Stimulated activated naive CD8-positive, alpha-beta T cell treated with anti-CD3 and anti-CD28 coated beads, Interleukin-15, amount 100 ng/mL, for 72 hours (primary cell): Measurements from ENCODE around the gene ALAS2.
"Not testable (repeated sequence)": the region's sequence is repeated elsewhere in the genome, so short reads cannot be mapped to it uniquely, and the experiment has no call there.

ENCODE experiments used
- ATAC-seq: fragments of 150-1000 bp; cut with Tn5 transposase; 2 replicates; pipeline ENCODE4 v1.10.0; 2021; ENCODE audit warnings: mild to moderate bottlenecking, moderate library complexity
- DNase-seq, 2 donors: peaks; one replicate each; pipeline ENCODE4 v3.0.0; 2021 to 2022
- H3K27ac Mint-ChIP-seq, 2 donors: one replicate each; pipeline ENCODE4 v1.8.0; 2022; ENCODE audit warnings: mild to moderate bottlenecking in 2 of 2, mixed read lengths in 2 of 2, moderate library complexity in 2 of 2
- H3K27me3 Mint-ChIP-seq: one replicate; pipeline ENCODE4 v1.8.0; 2022; ENCODE audit warnings: mixed read lengths
- H3K4me1 Mint-ChIP-seq: one replicate; pipeline ENCODE4 v1.8.0; 2022; ENCODE audit warnings: mild to moderate bottlenecking, mixed read lengths
- H3K4me3 Mint-ChIP-seq, 2 donors: one replicate each; pipeline ENCODE4 v1.8.0; 2022; ENCODE audit warnings: mild to moderate bottlenecking in 2 of 2, mixed read lengths in 2 of 2, moderate library complexity in 1 of 2
- H3K9me3 Mint-ChIP-seq, 2 donors: one replicate each; pipeline ENCODE4 v1.8.0; 2022; ENCODE audit warnings: mixed read lengths in 2 of 2

ALAS2 gene

GRCh38 chrX:55014897-55015299 is 15.9 kb downstream of the ALAS2 start:
- Mint-ChIP-seq H3K4me1 (no peaks in the 10 kb centered on the region), H3K27ac (no peak overlapping the region), H3K9me3 (no peaks in the 10 kb centered on the region), H3K4me3 (no peak overlapping the region), H3K27me3 (no peaks in the 10 kb centered on the region)
- no peak for ATAC-seq
- no peak for DNase-seq

GRCh38 chrX:55011294-55011693 is 19.5 kb downstream of the ALAS2 start:
- no peak for DNase-seq
- no peak overlapping the region for H3K4me3 Mint-ChIP-seq

DNA sequence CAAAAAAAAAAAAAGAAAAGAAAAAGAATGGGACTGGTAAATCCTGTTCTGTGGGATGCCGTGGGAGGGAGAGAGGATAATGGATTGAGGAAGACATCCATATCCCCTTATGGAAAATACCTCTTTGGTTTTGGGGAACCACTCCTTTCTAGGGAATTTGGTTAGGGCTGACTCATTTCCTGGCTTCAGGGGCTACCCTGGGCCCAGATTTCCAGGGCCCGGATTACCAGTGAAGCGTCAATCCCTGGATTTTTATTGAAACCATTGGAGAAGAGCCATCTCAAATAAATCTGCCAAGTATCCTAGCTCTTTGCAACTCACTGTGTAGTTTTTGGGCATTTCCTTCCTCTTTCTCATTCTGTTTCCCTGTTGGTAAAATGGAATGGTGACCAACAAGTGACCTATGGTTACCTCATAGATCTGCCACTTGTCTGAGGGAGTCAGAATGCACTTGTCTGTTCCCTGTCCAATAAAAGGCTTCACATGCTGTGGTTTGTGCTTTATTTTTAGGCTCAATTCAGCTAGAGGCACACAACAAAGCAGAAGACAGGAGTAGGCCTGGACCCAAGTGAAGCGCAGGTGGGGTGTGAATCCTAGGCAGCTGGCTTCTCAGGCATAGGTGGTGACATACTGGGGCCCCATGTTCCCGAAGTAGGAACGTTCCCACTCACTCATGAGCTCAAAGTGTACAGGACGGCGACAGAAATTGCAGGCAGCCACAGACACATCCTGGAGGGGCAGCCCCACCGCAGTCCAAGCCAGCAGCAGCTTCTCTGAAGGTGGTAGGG is 22.0 kb downstream of the ALAS2 start:
- H3K4me1 Mint-ChIP-seq = peaks cover 19% of the 10 kb centered on the region
- no peaks in the 10 kb centered on the region for H3K27me3 Mint-ChIP-seq
- peak in 1 of 2 donors; percentile 10 for DNase-seq
- peak; percentile 75 for ATAC-seq
- H3K27ac Mint-ChIP-seq = peak overlapping the region in 1 of 2 donors; percentile 61
- H3K9me3 Mint-ChIP-seq = no peaks in the 10 kb centered on the region
- H3K4me3 Mint-ChIP-seq = peak overlapping the region in 1 of 2 donors; percentile 19

More at GRCh38 chrX:55011294-55011693, 19.5 kb downstream of the ALAS2 start:
- no peaks in the 10 kb centered on the region for H3K27me3 Mint-ChIP-seq
- H3K9me3 Mint-ChIP-seq = no peaks in the 10 kb centered on the region
- peaks cover 19% of the 10 kb centered on the region for H3K4me1 Mint-ChIP-seq
- no peak for ATAC-seq
- H3K27ac Mint-ChIP-seq = no peak overlapping the region

DNA sequence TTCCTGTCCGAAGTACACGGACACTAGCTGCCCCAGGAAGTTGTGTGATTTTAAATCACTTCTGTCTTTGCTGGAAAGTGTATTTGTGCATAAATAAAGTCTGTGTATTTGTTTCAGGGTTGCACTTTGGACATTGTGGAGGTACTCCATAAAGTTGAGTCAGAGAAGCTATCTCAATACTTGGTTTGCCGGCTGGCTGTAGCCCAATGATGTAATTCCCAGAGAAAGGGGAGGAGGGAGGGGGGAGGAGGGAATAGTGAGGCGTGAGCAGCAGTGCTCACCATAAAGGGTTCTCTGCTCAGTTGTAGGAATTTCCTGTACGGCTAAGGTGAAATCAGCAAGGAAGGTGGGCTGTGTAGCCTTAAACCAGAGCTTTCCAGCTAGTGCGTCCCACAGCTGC is 23.1 kb downstream of the ALAS2 start:
- DNase-seq (no peak), ATAC-seq (no peak)
- H3K4me3 Mint-ChIP-seq = no peak overlapping the region
- peak overlapping the region in 1 of 2 donors; percentile 83 for H3K27ac Mint-ChIP-seq
- H3K27me3 Mint-ChIP-seq = no peaks in the 10 kb centered on the region
- no peaks in the 10 kb centered on the region for H3K9me3 Mint-ChIP-seq
- H3K4me1 Mint-ChIP-seq = peaks cover 23% of the 10 kb centered on the region

- H3K27ac Mint-ChIP-seq = peak overlapping the region in 1 of 2 donors; percentile 83
- H3K27me3 Mint-ChIP-seq = no peaks in the 10 kb centered on the region
- DNase-seq (no peak), ATAC-seq (no peak)
- peaks cover 23% of the 10 kb centered on the region for H3K4me1 Mint-ChIP-seq
- no peak overlapping the region for H3K4me3 Mint-ChIP-seq
- no peaks in the 10 kb centered on the region for H3K9me3 Mint-ChIP-seq
Measured at GRCh38 chrX:55006827-55007621, 23.8 kb downstream of the ALAS2 start.

DNA sequence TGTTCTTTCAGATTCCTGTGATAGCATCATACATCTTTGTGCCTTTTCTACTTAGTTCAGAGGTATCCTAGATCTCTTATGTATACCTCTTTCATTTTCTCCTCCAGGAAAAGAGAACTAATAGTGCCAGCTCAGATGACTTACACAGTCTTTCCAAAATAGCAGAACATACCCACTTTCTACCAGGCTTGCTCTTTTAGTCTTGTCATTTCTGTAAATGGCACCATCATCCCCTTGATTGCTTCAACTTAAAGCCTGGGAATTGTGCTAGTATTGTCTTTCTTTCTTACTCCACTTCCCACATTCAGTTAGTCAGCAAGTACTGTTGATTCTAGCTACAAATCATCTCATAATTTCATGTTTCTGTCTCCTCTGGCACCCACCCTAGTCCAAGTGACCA is 25.5 kb downstream of the ALAS2 start:
- Mint-ChIP-seq H3K4me1 (peaks cover 33% of the 10 kb centered on the region), H3K4me3 (no peak overlapping the region), H3K27ac (peak overlapping the region in 1 of 2 donors; percentile 5)

GRCh38 chrX:55004231-55004630 is 26.5 kb downstream of the ALAS2 start:
- no peak for ATAC-seq
- peak overlapping the region in 1 of 2 donors; percentile 69 for H3K27ac Mint-ChIP-seq
- H3K27me3 Mint-ChIP-seq = no peaks in the 10 kb centered on the region

More for the DNA sequence above, 25.5 kb downstream of the ALAS2 start:
- ATAC-seq (no peak), DNase-seq (no peak)
- Mint-ChIP-seq H3K9me3 (no peaks in the 10 kb centered on the region), H3K27me3 (no peaks in the 10 kb centered on the region)

DNA sequence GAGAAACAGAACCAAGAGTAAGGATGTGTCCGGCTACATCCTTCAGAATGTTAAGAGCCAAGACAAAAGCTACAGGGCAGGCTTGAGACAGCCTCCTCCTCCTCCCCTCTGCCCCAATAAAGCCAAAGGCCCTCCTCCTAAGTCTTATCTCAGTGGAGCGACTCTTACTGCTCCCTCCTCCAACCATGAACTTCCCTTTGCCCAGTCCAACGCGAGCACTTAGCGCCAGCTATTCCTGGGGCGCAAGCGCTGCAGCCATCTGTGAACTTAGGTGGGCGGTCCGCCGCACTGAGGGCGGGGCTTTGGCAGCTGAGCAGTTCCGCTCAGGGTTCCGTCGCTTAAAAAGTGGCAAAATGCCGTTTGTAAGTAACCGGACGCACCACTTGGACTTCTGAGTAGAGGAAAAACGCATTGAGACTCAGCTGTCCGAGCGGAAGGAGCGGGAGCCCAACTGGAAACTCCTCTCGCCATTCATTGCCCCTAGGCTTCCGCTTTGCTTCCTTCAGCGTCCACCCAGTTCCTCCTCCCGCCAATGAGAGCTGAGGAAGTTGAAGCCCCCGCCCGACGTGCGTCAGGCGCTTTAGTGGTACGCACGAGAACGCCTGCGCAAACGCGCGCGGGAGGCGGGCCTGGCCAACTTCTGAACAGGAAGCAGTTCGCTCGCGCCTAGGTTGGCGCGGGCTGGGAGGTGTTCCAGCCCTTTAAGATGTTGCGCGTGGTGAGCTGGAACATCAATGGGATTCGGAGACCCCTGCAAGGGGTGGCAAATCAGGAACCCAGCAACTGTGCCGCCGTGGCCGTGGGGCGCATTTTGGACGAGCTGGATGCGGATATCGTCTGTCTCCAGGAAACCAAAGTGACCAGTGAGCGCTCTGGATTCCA is 30.8 kb downstream of the ALAS2 start, which contains the start of gene APEX2:
Gene APEX2, plus strand, starts transcription at position 647 of the 882 bp plus-strand sequence. Its CDS starts 60 bp downstream, at position 707.
- Mint-ChIP-seq H3K4me3 (peak within 1 kb of the TSS; percentile 98 to 99), H3K27me3 (no peaks in the 10 kb centered on the region), H3K4me1 (peaks cover 22% of the 10 kb centered on the region), H3K27ac (peak within 1 kb of the TSS; percentile 89 to 93), H3K9me3 (no peaks in the 10 kb centered on the region)
- ATAC-seq = peak; percentile 97
- peak; percentile 73 to 87 for DNase-seq

More at GRCh38 chrX:55004231-55004630, 26.5 kb downstream of the ALAS2 start:
- DNase-seq = no peak
- no peak overlapping the region for H3K4me3 Mint-ChIP-seq
- H3K9me3 Mint-ChIP-seq = no peaks in the 10 kb centered on the region
- peaks cover 38% of the 10 kb centered on the region for H3K4me1 Mint-ChIP-seq

DNA sequence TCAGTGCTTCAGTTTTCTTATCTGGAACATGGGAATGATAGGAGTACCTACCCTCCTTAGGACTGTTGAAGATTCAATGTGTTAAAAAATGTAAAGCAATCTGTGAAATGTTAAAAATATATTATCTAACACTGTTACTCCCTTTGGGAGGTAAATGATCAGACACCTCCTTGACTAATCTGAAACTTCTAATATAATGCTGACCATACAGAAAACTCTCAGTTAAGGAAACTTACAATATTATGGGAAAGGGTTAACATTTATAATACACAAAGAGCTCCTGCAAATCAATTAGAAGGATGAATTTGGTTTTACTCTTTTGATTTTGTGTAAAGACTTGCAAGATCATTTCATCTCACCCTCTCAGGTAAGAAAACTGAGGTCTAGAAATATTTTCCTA is 35.2 kb downstream of the ALAS2 start:
- no peak overlapping the region for H3K4me3 Mint-ChIP-seq

DNA sequence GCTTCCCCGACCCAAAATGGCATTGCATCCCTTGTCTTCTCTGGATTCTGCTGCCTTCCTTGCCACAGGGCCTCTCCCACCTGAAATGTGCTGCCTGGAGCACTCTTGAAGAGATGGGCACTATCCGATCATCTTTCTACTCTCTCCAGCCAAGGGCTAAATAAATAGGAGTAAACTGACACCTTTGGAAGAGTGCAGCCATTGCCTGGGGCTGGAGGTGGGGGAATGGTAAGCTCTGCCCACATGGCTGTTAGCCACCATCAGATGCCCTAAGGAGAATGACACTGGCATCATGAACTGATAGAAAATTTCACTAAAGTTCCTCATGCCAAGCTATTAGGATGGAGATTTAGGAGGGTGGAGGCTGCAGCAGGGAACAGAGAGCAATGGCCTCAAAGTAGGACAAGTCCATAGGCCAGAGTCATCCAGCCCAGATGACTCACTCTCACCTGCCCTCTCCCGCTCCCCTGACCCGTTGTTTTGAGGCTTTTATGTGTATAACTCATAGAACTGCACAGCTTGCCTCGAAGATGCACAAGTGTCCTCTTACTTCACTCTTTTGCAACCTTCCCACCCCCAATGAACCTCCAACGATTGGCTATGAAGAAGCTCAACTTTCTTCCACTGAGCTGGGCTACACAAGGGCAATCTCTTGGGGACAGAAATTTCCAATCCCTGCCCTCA is 36.0 kb downstream of the ALAS2 start:
- Mint-ChIP-seq H3K9me3 (no peaks in the 10 kb centered on the region), H3K27me3 (no peaks in the 10 kb centered on the region), H3K4me3 (no peak overlapping the region), H3K4me1 (peaks cover 8% of the 10 kb centered on the region), H3K27ac (peak overlapping the region in 1 of 2 donors; percentile 72)
- no peak for ATAC-seq
- DNase-seq = no peak

More for the DNA sequence above, 35.2 kb downstream of the ALAS2 start:
- H3K4me1 Mint-ChIP-seq = peaks cover 8% of the 10 kb centered on the region
- H3K27me3 Mint-ChIP-seq = no peaks in the 10 kb centered on the region
- ATAC-seq = no peak
- DNase-seq = no peak
- H3K9me3 Mint-ChIP-seq = no peaks in the 10 kb centered on the region
- no peak overlapping the region for H3K27ac Mint-ChIP-seq

DNA sequence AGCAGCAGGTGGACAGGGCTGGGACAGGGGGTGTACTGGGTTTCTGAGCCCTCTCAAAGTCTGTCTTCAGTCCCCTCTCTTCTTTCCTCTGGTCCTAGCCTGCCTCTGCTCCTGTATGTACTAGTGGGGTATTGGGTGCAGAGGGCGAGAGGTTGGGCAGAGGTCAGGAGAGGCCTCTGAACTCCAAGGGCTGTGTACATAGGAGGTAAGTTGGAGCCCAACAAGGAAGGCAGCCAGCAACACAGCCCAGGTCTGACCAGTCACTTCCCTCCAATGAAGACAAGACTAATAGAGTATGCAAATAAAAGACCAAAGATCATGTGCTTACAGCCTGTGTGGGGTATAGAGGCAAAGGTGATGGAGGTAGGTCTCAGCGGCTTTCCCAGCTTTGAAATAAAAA is 36.7 kb downstream of the ALAS2 start, which contains the start of gene PFKFB1:
Gene PFKFB1, minus strand, starts transcription at position 90 of the 400 bp plus-strand sequence. CDS start 181 bp downstream, outside the sequence.
- peaks cover 1% of the 10 kb centered on the region for H3K4me1 Mint-ChIP-seq
- ATAC-seq (no peak), DNase-seq (no peak)
- no peaks in the 10 kb centered on the region for H3K9me3 Mint-ChIP-seq
- no peaks in the 10 kb centered on the region for H3K27me3 Mint-ChIP-seq
- H3K4me3 Mint-ChIP-seq = no peak within 1 kb of the TSS
- H3K27ac Mint-ChIP-seq = peak within 1 kb of the TSS in 1 of 2 donors; percentile 72

DNA sequence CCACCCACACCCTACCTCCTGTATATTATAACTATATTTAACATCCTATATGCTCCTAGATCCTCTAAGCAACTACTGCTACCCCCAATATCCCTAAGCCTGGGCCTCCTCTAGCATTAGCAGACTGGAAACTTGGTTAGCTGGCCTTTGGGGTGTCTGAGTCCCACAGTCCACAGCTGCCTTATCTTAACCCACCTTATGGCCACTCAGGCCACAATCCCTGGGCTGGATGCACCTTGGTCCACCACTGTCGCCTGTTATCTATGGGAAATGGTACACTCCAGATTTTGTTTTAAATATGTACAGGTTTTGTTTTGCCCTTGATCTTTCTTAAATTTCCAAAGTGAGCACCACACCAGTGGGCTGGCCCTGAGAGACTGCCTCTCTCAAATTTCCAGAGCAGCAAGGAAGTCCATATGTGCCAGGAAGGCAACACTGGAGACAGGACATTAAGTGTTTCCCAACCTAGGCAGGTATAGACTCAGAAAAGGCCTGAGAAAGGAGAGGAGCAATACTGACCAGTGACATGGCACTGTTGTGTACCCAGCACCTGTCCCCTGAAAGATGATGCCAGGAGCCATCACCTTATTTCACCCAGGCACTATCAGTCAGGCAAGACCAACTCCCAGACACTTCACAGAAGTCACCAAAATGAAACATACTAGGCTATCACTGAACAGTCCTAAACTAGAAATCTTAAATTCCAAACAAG is 37.7 kb downstream of the ALAS2 start:
- H3K4me3 Mint-ChIP-seq = no peak overlapping the region
- DNase-seq (no peak), ATAC-seq (no peak)
- H3K27ac Mint-ChIP-seq = no peak overlapping the region
- H3K4me1 Mint-ChIP-seq = no peaks in the 10 kb centered on the region
- no peaks in the 10 kb centered on the region for H3K9me3 Mint-ChIP-seq
- no peaks in the 10 kb centered on the region for H3K27me3 Mint-ChIP-seq

- ATAC-seq (no peak), DNase-seq (no peak)
- Mint-ChIP-seq H3K27me3 (no peaks in the 10 kb centered on the region), H3K27ac (peak overlapping the region in 1 of 2 donors; percentile 20), H3K4me3 (no peak overlapping the region), H3K4me1 (no peaks in the 10 kb centered on the region), H3K9me3 (no peaks in the 10 kb centered on the region)
Measured at GRCh38 chrX:54991706-54992105, 39.1 kb downstream of the ALAS2 start.

- not testable (repeated sequence) for H3K27ac Mint-ChIP-seq, ATAC-seq, H3K4me3 Mint-ChIP-seq, H3K27me3 Mint-ChIP-seq, H3K9me3 Mint-ChIP-seq, H3K4me1 Mint-ChIP-seq, DNase-seq
Measured at GRCh38 chrX:54983306-54983705, 47.5 kb downstream of the ALAS2 start.
